Measurements from ENCODE around the gene PSMD11. TPM values are rescaled to one million over a fixed set of nuclear protein-coding genes. Genes with fewer than 3 reads are reported as not detected.

Gene PSMD11
- total and polyA plus RNA-seq, 2 of the 8 experiments (the other 6 are each of a cell fraction or from before 2014, with no cell fraction given) = 68.4 to 171 TPM

- TF ChIP-seq CBX8 (IDR thresholded peaks at IDR 0.05; ENCODE audit: borderline replicate concordance, low read depth, low read length) = no peak
- TF ChIP-seq RNF2 (IDR thresholded peaks at IDR 0.05; ENCODE audit: borderline replicate concordance, low read depth, low read length, missing control alignments, poor library complexity, severe bottlenecking) = no peak
Observed at GRCh38 chr17:32512328-32512727, 68.0 kb downstream of the PSMD11 start (continued).
